OCI-LY7 (cell line): ENCODE measurements around the gene WDR41. TPM values are rescaled to one million over a fixed set of nuclear protein-coding genes. Genes with fewer than 3 reads are reported as not detected.

ENCODE experiments used
- BruUV-seq: library from RNA; stranded (reverse); fragments of 400-500 nt; replicated peaks from 2 replicates; lab custom pipeline; 2021; lab: Mats Ljungman, UMichigan
- CTCF ChIA-PET: fragments of 300-600 bp; sonication (Branson Sonifier 250); formaldehyde crosslinking; loops from one replicate; lab custom pipeline; 2022; ENCODE audit warnings: antibody characterized with exemption; ENCODE audit not compliant: unreplicated experiment; lab: Charles Lee
- POLR2A ChIA-PET: fragments of 300-600 bp; sonication (Branson Sonifier 250); formaldehyde crosslinking; loops from one replicate; lab custom pipeline; 2022; ENCODE audit warnings: antibody characterized with exemption; lab: Charles Lee
- DNase-seq: peaks from one replicate; pipeline ENCODE4 v3.0.0-alpha.2; 2015; ENCODE audit warnings: low spot score
- H2AFZ ChIP-seq: fragments of 200-600 bp; sonication (generic), shearing (Covaris generic); 2 replicates; pipeline ENCODE4 v1.6.1; 2014; ENCODE audit warnings: mild to moderate bottlenecking, antibody characterized with exemption, low read length, moderate library complexity
- H3K27ac ChIP-seq: fragments of 200-600 bp; sonication (generic); 2 replicates; pipeline ENCODE4 v1.5.1; 2014; ENCODE audit warnings: mixed run types, low read depth, mild to moderate bottlenecking, moderate library complexity, low read length, inconsistent platforms; ENCODE audit not compliant: poor library complexity, severe bottlenecking
- H3K36me3 ChIP-seq: fragments of 200-600 bp; sonication (generic); 2 replicates; pipeline ENCODE4 v1.6.1; 2014; ENCODE audit warnings: mild to moderate bottlenecking, antibody characterized with exemption, low read length, moderate library complexity, mixed read lengths; ENCODE audit not compliant: insufficient read depth
- H3K4me1 ChIP-seq: fragments of 200-600 bp; sonication (generic); 2 replicates; pipeline ENCODE4 v1.5.1; 2014; ENCODE audit warnings: mild to moderate bottlenecking, low read length; ENCODE audit not compliant: insufficient read depth, poor library complexity, severe bottlenecking
- H3K4me2 ChIP-seq: fragments of 200-600 bp; sonication (generic); 2 replicates; pipeline ENCODE4 v1.6.1; 2014; ENCODE audit warnings: mild to moderate bottlenecking, low read length
- H3K4me3 ChIP-seq: fragments of 200-600 bp; sonication (generic); 2 replicates; pipeline ENCODE4 v1.5.1; 2014; ENCODE audit warnings: mild to moderate bottlenecking, low read depth, low read length; ENCODE audit not compliant: poor library complexity, severe bottlenecking
- H3K79me2 ChIP-seq: fragments of 200-600 bp; sonication (generic); 2 replicates; pipeline ENCODE4 v1.6.1; 2016; ENCODE audit warnings: low read depth, mild to moderate bottlenecking, low read length, moderate library complexity, mixed read lengths; ENCODE audit not compliant: insufficient read depth
- H3K9me2 ChIP-seq: fragments of 200-600 bp; sonication (generic); 2 replicates; pipeline ENCODE4 v1.6.1; 2016; ENCODE audit warnings: mild to moderate bottlenecking, low read length, mixed read lengths; ENCODE audit not compliant: insufficient read depth
- H3K9me3 ChIP-seq: fragments of 200-600 bp; sonication (generic); 2 replicates; pipeline ENCODE4 v1.6.1; 2014; ENCODE audit warnings: mild to moderate bottlenecking, mixed run types, low read length, mixed read lengths
- H4K20me1 ChIP-seq: fragments of 200-600 bp; sonication (generic); 2 replicates; pipeline ENCODE4 v1.6.1; 2014; ENCODE audit warnings: mild to moderate bottlenecking, antibody characterized with exemption, low read length, moderate library complexity, mixed read lengths; ENCODE audit not compliant: insufficient read depth
- CTCF ChIP-seq: fragments of 200-600 bp; sonication (generic); conservative IDR thresholded peaks from 2 replicates; pipeline ENCODE4 v1.5.1; 2014; ENCODE audit warnings: mild to moderate bottlenecking, antibody characterized with exemption, low read length, moderate library complexity, mixed read lengths
- EZH2phosphoT487 ChIP-seq: fragments of 200-600 bp; sonication (generic); IDR thresholded peaks from 2 replicates; pipeline ENCODE4 v1.6.1; 2018; ENCODE audit warnings: low read depth, borderline replicate concordance, mild to moderate bottlenecking, mixed run types, antibody characterized with exemption, low read length, moderate library complexity, mixed read lengths
- intact Hi-C: fragments of 100-400 bp; cut with micrococcal nuclease; formaldehyde crosslinking; loops from one replicate; pipeline ENCODE4 v1.10.0; 2022; ENCODE audit not compliant: unreplicated experiment
- total RNA-seq, 2 experiments: library from RNA; depleted of rRNA in 1 of 2; stranded (reverse); fragments of >200 nt in 1 of 2; shearing (Covaris generic) in 1 of 2; gene quantifications; 2 replicates each; pipeline ENCODE4 v1.2.3, GENCODE V29; 2014 to 2022

WDR41 gene
- total RNA-seq, 2 experiments from 2014 or later: 75.1 to 80.2 TPM

DNA sequence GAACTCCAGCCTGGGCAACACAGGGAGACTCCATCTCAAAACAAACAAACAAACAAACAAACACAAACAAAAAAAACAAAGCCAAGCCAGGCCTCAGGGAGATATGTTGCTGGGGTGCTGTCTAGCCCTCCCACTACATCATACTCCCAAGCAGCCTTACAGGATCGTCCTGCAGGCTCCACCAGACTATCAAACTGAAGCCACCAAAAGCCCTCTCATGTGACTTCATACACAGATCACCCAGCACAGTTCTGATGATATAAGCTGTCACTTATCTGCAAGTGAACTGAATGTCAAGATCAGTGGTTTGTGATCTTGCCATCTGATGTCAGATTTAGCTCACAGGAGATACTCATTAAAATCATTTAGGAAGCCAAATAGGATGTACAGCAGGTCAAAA, 43.3 kb downstream of the WDR41 start:
- Histone ChIP-seq H4K20me1 (no peaks in the 10 kb centered on the region), H3K4me1 (no peaks in the 10 kb centered on the region), H3K79me2 (no peaks in the 10 kb centered on the region), H3K9me2 (no peaks in the 10 kb centered on the region), H3K27ac (no peak overlapping the region), H3K4me2 (no peak overlapping the region), H2AFZ (no peak overlapping the region), H3K9me3 (no peaks in the 10 kb centered on the region), H3K4me3 (no peak overlapping the region), H3K36me3 (peaks cover 63% of the 10 kb centered on the region)
- DNase-seq: no peak
- ChIA-PET CTCF (no interaction called here), POLR2A (interaction anchor here (1.8 kb wide), 1 partner anchor 22 kb away, joined by 4 read pairs; no protein-coding TSS in a partner anchor)
- intact Hi-C loops: no loop called here
- TF ChIP-seq EZH2phosphoT487: no peak
- no peak for TF ChIP-seq CTCF
- no TSS peak for BruUV-seq

DNA sequence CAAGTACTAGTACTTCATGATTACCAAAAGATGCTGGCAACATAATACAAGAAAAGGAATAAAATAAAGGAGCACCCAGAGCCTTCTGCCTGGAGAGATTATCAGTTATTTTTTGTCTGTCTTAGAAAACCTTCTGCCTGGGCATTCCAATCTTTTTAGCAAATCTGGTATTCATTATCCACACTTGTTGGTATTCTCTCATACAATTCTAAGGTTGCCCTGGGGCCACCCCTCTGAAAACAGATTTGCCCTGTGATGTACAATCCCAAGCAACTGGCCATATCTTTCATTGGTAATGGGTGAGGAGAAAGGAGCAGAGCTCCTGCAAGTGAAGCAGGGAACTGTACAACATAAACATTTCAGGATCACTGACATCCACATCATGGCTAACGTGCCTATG, 47.8 kb downstream of the WDR41 start:
- no peaks in the 10 kb centered on the region for H3K79me2 ChIP-seq
- BruUV-seq: no TSS peak
- peaks cover 61% of the 10 kb centered on the region for H3K36me3 ChIP-seq
- no peaks in the 10 kb centered on the region for H4K20me1 ChIP-seq
- TF ChIP-seq EZH2phosphoT487: no peak
- no peak for TF ChIP-seq CTCF
- no peak overlapping the region for H2AFZ ChIP-seq
- H3K4me3 ChIP-seq: no peak overlapping the region
- no peak overlapping the region for H3K4me2 ChIP-seq
- no peak overlapping the region for H3K27ac ChIP-seq
- no peaks in the 10 kb centered on the region for H3K9me3 ChIP-seq
- ChIA-PET POLR2A (no interaction called here), CTCF (no interaction called here)
- no peaks in the 10 kb centered on the region for H3K4me1 ChIP-seq
- DNase-seq: no peak
- H3K9me2 ChIP-seq: no peaks in the 10 kb centered on the region
- intact Hi-C loops: no loop called here

DNA sequence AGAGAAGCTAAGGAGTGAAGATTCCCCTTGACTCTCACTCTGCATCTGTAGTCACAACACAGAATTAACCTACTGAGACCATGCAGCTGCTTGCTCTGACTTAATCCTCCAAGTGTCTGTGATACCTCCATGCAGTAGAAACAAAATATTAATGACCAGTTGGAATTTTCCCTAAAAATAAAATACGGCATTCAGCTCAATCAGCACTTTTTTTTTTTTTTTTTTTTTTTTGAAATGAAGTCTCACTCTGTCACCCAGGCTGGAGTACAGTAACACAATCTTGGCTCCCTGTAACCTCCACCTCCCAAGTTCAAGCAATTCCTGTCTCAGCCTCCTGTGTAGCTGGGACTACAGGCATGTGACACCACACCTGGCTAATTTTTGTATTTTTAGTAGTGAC, 48.4 kb downstream of the WDR41 start:
- CTCF ChIA-PET: interaction anchor here (0.6 kb wide), 1 partner anchor 17 kb away, joined by 5 read pairs; no protein-coding TSS in a partner anchor
- peaks cover 54% of the 10 kb centered on the region for H3K36me3 ChIP-seq
- no TSS peak for BruUV-seq
- DNase-seq: no peak
- intact Hi-C loops: no loop called here
- no peak overlapping the region for H2AFZ ChIP-seq
- H3K9me2 ChIP-seq: no peaks in the 10 kb centered on the region
- H3K4me2 ChIP-seq: no peak overlapping the region
- no peak overlapping the region for H3K4me3 ChIP-seq
- H3K9me3 ChIP-seq: no peaks in the 10 kb centered on the region
- TF ChIP-seq EZH2phosphoT487 (no peak), CTCF (no peak)
- POLR2A ChIA-PET: interaction anchor here (0.6 to 0.7 kb wide), 2 partner anchors 307 to 566 kb away, joined by 3 to 9 read pairs; no protein-coding TSS in a partner anchor
- no peaks in the 10 kb centered on the region for H3K4me1 ChIP-seq
- no peaks in the 10 kb centered on the region for H3K79me2 ChIP-seq
- no peak overlapping the region for H3K27ac ChIP-seq
- no peaks in the 10 kb centered on the region for H4K20me1 ChIP-seq
